GM12891 (cell line): ENCODE data around the gene GOLGA7B.

ENCODE experiments used
- POLR2A ChIP-seq: IDR thresholded peaks from 2 replicates; pipeline ENCODE4 v1.6.1; 2011; ENCODE audit warnings: low read depth, low read length, control low read depth
- POLR2AphosphoS5 ChIP-seq: IDR thresholded peaks from 2 replicates; pipeline ENCODE4 v1.6.1; 2011; ENCODE audit warnings: low read depth, low read length, control low read depth
- POU2F2 ChIP-seq: IDR thresholded peaks from 2 replicates; pipeline ENCODE4 v1.6.1; 2011; ENCODE audit warnings: low read depth, mild to moderate bottlenecking, control low read depth, low read length, moderate library complexity
- SPI1 ChIP-seq: IDR thresholded peaks from 2 replicates; pipeline ENCODE4 v1.6.1; 2011; ENCODE audit warnings: low read depth, low read length, control low read depth
- TAF1 ChIP-seq: IDR thresholded peaks from 2 replicates; pipeline ENCODE4 v1.6.1; 2011; ENCODE audit warnings: low read depth, low read length, control low read depth

GRCh38 chr10:97801422-97801821 is 48.2 kb upstream of the GOLGA7B start:
- TF ChIP-seq POLR2AphosphoS5 (no peak), POLR2A (no peak), TAF1 (no peak), POU2F2 (no peak), SPI1 (no peak)
